Measurements from ENCODE around the gene PMS1.

- no peak for TF ChIP-seq POLR2AphosphoS5 (IDR thresholded peaks at IDR 0.05)
- TF ChIP-seq CTCF (IDR thresholded peaks at IDR 0.05) = no peak
- TF ChIP-seq EP300 (IDR thresholded peaks at IDR 0.05) = no peak
- TF ChIP-seq POLR2A (IDR thresholded peaks at IDR 0.05) = no peak
These were observed 84.6 kb downstream of the PMS1 start for GRCh38 chr2:189868896-189869295.

All from gastroesophageal sphincter (tissue), 3 donors.